A204.1 (cell line): ENCODE data around the gene NCAPG2.
"Not testable (repeated sequence)": the region's sequence is repeated elsewhere in the genome, so short reads cannot be mapped to it uniquely, and the experiment has no call there.

ENCODE experiments used
- FAIRE-seq: peaks from 2 replicates; lab custom pipeline; 2012; peaks lifted over from hg19 to GRCh38; lab: Jason Lieb, UNC

The NCAPG2 gene

DNA sequence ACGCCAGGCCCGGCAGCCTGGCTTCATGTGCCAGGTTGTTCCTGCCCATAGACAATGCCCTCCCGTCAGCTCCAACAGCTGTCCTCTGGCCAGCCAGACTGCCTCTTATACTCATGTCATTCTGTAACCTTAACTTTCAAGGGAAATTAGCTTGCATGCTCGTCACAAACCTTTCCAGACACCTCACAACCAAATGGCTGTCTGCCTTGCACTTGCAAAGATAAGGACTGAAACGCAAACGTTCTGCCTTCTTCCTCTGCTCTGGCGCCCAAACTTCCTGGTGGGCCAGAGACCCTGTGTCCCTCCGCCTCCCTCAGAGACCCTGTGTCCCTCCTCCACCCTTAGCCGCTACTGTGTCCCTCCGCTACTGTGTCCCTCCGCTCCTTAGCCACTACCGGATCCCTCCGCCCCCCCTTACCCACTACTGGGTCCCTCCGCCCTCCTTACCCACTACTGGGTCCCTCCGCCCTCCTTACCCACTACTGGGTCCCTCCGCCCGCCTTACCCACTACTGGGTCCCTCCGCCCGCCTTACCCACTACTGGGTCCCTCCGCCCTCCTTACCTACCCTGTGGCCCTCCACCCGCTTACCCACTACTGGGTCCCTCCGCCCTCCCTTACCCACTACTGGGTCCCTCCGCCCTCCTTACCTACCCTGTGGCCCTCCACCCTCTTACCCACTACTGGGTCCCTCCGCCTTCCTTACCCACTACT, 37.5 kb downstream of the NCAPG2 start:
- not testable (repeated sequence) for FAIRE-seq

DNA sequence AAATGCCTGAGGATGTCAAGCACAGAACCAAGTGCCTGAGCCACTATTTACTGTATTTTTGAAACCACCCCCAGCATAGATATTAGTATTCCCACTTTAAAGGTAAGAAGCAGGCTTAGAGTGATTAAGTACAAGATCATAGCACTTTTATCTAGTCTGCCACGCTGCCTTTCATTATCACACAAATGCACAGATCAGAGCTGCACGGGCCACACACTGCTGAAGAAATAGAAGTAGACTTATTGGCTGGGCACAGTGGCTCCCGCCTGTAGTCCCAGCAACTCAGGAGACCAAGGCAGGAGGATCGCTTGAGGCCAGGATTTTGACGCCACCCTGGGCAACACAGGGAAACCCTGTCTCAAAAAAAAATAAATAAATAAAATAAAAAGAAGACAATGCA, 38.2 kb downstream of the NCAPG2 start:
- no peak for FAIRE-seq

DNA sequence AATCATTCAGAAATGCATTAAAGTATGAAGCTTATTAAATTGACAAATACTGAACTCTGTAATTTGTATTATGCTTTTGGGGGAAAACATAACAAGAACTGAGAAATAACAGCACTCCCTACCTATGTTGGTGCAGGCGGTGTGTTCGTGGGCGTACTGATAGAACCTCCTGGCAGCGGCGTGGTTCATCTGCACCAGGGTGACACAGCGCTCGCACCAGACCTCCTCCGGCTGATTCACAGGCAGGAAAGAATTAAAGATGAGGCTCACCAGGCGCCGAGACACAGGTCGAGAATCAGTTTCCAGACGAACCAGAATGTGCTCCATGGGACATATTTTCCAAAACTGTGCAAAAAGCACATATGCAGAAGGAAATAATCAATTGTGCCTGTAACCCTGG, 40.2 kb downstream of the NCAPG2 start:
- no peak for FAIRE-seq

DNA sequence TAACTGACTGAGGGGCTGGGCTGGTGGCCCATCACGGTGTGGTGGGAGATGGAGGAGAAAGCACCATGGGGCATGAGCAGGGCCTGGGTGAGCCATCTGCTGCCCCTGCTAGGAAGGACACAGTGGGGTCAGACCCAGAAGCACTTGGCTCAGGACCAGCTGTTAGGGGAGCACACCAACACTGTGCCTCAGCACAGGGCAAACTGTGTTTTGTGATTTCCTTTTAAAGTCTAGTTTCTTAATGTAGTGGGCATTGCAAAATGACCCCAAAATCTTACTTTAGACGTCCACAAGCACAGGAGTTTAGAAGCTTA, 41.2 kb downstream of the NCAPG2 start:
- FAIRE-seq = no peak

DNA sequence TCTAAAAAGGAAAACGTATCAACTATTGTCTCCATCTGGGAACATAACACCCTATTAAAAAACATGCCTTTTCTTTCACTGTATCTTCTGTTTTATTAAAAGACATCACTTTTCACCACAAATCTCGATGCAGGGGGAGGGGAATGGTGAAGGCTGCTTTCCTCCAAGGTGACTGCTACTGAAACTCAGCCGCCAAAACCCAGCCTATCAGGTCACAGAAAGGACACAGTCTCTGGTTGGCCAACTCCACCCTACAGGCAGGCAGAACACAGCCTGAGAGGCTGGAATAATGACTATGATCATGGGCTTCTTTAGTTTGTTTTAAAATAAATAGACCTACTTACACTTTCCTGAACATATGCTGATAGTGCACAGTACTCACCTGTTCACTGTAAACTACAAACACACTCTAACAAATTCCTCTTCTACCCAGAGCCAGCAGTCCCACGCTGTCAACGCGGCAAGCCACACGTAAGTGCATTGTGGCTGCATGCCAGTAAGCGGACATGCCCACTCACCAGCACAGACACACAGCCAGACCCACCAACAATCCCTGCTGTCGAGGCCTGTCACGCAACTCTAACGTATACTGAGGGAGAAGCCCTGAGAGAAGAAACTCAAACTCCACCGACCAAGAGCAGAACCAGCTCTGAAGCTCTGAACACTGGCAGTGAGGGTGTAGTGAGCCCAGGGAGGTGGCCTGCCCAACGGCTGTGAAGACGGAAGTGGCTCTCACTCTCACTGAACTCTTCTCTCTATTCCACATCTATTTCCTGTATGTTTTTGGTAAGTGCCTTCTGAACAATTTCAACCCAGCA, 41.8 kb downstream of the NCAPG2 start:
- FAIRE-seq = no peak

DNA sequence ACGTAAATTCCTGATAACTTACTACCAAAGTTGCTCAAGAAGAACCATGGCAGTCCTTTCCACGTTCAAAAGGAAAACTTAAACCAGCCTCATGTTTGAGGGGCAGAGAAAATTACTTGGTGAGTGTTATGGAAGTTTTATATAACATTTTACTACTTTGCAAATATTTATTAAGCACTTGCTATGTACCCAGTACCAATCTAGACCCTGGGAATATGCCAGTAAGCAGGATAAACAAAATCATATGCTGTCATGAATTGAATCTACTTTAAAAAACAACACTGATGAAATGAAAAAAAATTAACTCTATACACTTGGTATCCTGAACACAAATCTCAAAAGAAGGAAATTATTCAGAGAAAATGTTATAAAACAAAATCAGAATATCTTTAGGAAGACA, 46.1 kb downstream of the NCAPG2 start:
- FAIRE-seq = no peak

DNA sequence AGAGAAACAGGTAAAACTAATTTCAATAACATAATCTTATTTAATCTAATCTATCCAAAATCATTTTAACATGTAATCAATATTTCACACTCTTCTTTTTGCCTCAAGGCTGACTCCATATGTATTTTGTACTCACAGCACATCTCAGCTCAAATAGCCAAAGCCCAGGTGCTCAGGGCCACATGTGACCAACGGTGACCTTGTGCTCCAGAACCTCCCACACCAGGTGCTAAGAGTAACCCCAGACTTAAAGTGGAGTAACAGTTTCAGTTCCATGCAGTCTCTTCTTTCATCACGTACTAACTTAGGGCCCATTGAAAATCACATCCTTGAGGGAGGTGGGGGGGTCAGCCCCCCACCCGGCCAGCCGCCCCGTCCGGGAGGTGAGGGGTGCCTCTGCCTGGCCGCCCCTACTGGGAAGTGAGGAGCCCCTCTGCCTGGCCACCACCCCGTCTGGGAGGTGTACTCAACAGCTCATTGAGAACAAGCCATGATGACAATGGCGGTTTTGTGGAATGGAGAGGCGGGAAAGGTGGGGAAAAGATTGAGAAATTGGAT, 47.3 kb downstream of the NCAPG2 start:
- no peak for FAIRE-seq

DNA sequence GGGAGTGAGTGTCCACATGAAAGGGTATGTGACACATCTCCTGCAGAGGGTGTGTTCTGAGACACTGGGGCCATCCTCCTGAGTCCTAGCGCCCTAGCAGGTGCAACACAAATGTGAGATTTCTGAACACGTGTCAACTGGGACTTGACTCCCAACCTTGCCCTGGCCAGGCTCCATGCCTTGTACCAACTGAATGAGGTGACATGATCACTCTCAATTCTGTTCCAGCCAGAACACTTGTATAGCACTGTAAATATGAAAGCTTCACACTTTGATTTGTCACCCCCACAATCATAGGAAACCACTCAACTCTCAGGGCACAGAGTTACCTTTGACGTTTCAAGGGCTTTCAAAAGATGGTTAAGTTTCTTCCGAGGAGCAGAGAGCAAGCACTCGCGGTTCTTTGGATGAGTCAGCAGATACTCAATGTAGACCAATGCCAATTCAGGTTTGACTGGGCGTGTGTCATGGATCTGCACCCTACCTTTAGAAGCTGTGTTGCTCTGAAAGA, 48.6 kb downstream of the NCAPG2 start:
- no peak for FAIRE-seq

DNA sequence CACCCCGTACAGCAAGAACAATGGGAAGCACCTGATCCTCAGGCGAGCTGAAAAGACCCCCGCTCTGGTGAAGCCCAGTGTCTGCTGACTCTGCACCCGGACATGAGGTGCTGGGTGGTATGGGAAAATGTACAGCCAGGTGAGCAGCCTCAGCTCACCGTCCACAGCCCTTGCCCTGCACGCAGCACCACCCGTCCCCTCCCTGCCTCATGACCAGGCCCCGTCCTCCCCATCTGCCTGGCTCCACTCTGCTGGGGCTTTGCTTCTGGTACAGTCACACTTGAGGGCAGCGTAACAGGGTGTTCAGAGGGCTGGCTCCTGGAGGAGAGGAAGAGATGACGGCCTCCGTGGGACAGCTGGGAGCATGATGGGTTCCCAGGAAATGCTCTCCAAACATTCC, 49.1 kb downstream of the NCAPG2 start:
- FAIRE-seq = no peak

DNA sequence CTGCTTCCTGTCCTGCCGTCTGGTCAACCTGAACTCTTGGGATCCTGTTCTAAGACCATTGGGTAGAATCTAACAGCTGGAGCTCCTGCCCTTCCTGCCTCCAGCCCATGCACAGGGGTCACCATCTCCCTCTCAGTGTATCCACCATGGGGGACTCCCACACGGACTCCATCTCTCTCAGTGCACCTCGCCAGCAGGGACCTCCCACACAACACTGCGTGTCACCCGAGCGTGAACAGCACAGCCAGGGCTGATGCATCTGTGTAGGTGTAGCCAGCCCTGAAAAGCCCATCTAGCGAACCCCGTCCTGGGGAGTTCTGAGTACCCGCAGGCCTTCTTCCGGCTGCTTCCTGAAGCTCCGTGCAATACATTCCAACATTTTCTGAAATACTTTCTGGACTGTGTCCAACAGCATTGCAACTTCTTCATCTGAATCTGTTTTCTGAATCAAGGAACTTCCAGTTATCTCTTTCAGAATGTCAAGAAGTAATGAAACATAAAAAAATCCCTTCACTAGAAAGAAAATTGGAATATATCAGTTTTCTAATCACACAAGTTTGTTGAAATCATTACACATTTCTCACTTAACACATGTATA, 52.5 kb downstream of the NCAPG2 start:
- FAIRE-seq = no peak

DNA sequence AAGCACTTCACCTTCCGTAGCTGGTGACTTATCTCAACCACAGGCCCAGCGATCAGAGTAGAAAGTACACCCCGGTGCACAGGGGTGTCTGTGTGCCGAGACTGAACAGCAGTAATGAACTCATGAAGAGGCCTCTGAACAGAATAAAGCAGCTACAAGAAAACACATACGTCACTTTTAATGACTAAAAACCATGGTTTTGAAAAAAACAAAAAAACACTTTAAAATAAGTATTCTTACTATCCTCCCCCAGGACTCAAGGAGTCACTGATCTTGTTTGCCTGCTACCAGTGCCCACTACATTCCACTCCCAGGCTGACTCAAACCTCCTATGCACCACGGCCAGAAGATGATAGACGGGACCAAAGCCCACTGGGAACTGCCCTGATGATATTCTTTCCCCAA, 53.8 kb downstream of the NCAPG2 start:
- no peak for FAIRE-seq

DNA sequence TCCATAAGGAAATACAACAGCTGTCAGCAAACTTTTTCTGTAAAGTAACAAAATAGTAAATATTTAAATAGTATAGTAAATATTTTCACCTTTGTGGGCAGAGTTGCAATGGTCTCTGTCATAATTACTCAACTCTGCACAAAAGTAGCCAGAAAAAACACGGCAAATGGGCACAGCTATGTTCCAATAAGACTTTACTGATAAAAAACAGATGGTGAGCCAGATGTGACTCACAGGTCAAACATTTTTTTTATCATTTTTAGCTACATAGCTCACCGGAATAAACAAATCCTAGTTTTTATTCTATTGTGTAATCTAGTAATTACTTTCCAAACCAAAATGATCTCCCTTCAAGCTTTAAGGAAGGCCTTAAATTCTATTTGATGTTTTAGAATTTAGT, 55.3 kb downstream of the NCAPG2 start:
- peak; percentile 87 for FAIRE-seq

DNA sequence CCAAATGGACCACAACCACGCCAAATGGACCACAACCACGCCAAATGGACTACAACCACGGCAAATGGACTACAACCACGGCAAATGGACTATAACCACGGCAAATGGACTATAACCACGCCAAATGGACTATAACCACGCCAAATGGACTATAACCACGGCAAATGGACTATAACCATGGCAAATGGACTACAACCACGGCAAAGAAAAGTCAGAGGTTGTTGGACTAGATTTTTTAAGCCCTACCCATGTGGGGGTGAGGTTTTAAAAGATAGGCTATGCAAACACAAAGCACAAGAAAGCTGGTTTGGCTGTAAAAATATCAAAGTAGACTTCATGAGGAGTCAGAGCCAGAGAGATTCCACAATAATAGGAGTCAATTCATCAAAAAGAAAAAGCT, 55.8 kb downstream of the NCAPG2 start:
- FAIRE-seq = no peak

DNA sequence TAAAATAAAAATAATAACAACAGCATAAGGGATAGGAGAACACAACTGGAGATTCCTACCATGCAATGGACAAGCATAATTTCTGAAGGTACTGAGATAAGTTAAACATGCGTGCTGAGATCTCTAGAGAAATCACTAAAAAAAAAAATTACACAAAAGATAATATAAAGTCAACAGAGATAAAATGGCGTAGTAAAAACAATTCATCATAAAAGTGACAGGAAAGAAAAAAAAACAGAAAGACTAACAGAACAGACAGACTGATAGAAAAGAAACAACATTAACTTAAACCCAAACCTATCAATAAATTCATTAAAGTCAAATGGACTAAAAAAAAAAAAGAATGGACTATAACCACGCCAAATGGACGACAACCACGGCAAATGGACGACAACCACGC, 56.4 kb downstream of the NCAPG2 start:
- no peak for FAIRE-seq

DNA sequence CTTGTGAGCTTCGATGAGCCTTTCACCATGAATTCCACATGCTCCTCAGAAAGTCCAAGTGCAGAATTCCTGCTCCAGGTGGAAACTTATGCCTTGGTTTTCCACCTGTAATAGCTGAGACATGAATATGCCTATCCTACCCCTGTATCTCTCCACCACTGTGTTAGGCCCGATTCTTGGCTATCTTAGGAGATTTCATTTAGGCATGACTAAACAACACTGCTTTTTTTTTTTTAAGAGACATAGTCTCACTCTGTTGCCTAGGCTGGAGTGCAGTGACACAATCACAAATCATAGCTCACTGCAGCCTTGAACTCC, 57.2 kb downstream of the NCAPG2 start:
- no peak for FAIRE-seq

DNA sequence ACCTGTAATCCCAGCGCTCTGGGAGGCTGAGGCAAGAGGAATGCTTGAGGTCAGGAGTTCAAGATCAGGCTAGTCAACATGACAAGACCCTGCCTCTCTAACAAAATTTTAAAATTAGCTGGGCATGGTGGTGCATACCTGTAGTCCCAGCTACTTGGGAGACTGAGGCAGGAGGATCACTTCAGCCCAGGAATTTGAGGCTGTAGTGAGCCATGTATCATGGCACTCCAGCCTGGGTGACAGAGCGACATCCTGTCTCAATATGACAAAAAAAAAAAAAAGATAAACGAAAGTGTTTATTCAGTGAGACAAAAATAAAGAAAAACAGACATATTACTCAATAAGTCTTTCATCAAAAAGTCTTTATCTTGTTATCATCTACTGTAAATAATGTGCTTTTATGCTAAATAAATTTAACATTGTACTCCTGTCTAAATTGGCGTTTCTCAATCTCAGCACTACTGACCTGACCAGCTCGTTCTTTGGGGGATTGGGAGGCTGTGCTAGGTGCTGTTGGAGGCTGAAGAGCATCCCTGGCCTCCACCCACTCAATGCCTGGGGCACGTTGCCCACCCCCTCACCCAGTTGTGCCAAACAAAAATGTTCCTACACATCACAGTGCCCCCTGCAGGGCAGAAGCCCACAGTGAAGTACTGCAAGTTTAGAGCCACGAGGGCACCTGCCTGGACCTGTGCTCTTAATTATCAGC, 57.7 kb downstream of the NCAPG2 start:
- no peak for FAIRE-seq

DNA sequence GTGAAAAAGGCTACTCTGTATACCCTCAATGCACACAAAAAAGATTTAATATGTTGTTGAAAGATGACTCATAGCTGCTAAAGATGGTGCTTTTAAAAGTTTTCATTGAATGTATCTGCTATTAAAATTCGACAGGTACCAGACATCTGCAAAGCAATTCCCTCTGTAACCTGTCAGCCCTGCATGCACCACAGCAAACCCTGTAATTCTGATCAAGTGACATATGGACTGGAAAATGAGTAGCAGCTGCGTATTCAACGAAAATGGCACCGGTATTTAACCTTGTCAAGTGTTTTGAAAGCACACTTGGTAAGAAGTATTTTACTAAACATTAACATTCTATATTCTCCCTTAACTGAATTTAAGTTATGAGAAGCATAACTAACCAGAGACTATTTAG, 58.8 kb downstream of the NCAPG2 start:
- FAIRE-seq = no peak

DNA sequence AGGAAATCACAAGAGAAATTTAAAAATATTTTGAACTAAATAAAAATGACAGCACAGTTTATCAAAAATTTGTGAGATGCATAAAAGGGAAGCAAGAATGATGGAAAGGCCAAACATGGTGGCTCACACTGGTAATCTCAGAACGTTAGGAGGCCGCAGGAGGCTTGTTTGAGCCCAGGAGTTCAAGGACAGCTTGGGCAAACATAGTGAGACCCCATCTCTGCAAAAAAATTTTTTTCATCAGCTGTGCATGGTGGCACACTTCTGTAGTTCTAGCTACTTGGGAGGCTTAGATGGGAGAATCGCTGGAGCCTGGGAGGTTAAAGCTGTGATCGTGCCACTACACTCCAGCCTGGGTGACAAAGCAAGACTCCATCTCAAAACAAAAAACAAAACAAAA, 62.5 kb downstream of the NCAPG2 start:
- FAIRE-seq = no peak

DNA sequence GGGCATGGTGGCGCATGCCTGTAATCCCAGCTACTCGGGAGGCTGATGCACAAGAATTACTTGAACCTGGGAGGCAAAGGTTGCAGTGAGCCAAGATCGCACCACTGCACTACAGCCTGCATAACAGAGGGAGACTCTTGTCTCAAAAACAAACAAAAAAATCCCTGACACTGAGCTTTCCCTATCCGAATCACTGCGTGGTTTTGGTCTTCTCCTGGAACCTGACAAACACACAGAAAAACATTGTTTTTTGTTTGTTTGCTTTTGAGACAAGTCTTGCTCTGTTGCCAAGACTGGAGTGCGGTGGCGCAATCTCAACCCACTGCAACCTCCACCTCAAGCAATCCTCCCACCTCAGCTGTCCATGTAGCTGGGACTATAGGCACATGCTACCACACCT, 66.6 kb downstream of the NCAPG2 start:
- no peak for FAIRE-seq

DNA sequence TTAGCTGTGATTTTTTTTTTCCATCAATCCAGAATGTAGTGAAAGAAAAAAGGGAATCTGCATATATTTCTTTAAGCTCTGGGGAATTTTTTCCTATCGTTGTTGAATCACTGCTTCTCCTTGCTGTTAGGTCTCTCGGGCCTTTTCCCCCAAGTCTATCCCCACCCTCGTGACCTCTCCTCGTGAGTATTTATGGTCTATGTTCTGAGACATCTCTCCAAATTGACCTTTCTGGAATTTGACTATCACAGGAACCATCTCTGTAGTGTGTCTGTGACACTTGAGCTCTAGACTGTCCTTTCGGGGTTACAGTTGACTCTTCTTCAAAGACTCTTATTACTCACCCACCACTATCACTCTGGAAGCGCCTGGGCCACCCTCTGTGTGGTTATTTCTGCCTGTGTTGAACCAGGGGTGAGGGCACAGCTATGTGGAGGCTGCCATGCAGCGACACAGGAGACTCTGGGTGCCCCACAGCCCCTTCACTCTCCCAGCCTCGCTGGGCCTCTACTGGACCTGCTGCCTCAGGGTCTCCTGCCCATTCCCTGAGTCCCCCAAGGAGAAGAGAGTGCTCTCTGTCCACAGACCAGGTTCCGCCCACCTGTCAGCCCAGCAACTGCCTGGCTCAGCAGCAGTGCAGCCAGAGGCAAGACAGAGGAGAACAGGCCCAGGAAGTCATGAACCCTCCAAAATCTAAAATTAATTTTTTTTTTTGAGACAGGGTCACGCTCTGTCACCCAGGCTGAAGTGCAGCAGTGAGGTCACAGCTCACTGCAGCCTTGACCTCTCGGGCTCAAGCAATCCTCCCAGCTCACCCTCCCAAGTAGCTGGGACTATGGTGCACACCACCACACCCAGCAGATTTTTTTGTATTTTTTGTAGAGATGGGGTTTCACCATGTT, 71.3 kb downstream of the NCAPG2 start:
- no peak for FAIRE-seq

DNA sequence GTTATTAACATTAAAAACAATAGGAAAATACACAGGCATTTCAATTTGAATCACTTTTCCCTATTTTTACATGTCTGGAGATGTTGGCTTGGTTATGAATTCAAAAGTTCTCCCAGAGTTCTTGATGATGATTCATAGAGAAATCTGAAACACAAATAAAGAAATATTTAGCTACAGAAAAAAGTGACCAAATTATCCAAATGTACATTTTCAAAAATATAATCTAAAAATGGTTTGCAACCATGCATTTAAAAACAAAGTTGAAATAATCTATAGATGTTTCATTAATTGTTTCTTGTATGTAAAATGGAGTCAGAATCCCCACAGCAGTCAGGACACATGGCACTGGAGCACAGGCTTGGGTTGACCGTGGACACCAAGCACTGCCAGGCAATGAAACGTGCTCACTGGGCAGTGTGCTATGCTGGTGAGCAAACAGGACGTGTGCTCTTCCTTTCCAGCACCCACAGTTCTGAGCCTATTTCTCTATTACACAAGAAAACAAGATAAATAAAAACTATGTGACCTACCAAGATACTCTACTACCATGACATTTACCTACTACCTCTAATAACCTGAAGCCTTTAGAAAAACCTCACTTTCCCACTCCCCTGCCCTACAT, 72.9 kb downstream of the NCAPG2 start:
- FAIRE-seq = no peak
